GM12878 (cell line): ENCODE data around the gene SULT6B1. TPM values are rescaled to one million over a fixed set of nuclear protein-coding genes. Genes with fewer than 3 reads are reported as not detected.

Source experiments
- ATAC-seq: fragments of 200-7000 bp; cut with Tn5 transposase; 3 replicates; pipeline ENCODE4 v1.9.1; 2020; ENCODE audit warnings: mild to moderate bottlenecking, moderate library complexity
- BruUV-seq: library from RNA; stranded (reverse); fragments of 400-500 nt; replicated peaks from 2 replicates; lab custom pipeline; 2021; lab: Mats Ljungman, UMichigan
- CTCF ChIA-PET: fragments of 300-600 bp; sonication (Branson Sonifier 250); formaldehyde crosslinking; extraction: SDS; loops from one replicate; lab custom pipeline; 2021; ENCODE audit warnings: inconsistent platforms; lab: Yijun Ruan, JAX
- POLR2A ChIA-PET: fragments of 350-600 bp; formaldehyde crosslinking; extraction: SDS; loops from one replicate; lab custom pipeline; 2021; ENCODE audit warnings: inconsistent platforms; lab: Charles Lee
- RAD21 ChIA-PET: fragments of 300-600 bp; sonication (Branson Sonifier 250); formaldehyde crosslinking; loops from one replicate; lab custom pipeline; 2023; ENCODE audit warnings: antibody characterized with exemption; ENCODE audit not compliant: unreplicated experiment; lab: Charles Lee
- SMC1A ChIA-PET: fragments of 300-600 bp; sonication (Branson Sonifier 250); formaldehyde crosslinking; loops from one replicate; lab custom pipeline; 2023; ENCODE audit not compliant: unreplicated experiment, uncharacterized antibody; lab: Charles Lee
- DNase-seq: peaks from one replicate; pipeline ENCODE4 v3.0.0-alpha.2; 2011; ENCODE audit warnings: low read depth, low spot score
- FAIRE-seq: peaks from 3 replicates; lab custom pipeline; 2011; peaks lifted over from hg19 to GRCh38; lab: Jason Lieb, UNC
- H2AFZ ChIP-seq: 2 replicates; pipeline ENCODE4 v1.6.0; 2011; ENCODE audit warnings: low read depth, low read length, control low read depth; ENCODE audit not compliant: control insufficient read depth
- H3K27ac ChIP-seq: 2 replicates; pipeline ENCODE4 v1.5.1; 2011; ENCODE audit warnings: control low read depth; ENCODE audit not compliant: control insufficient read depth, insufficient read depth
- H3K27me3 ChIP-seq, 2 experiments: replicated peaks in 1 of 2; 2 replicates each; pipeline versions ENCODE4 v1.6.0 to v1.6.1; 2011; ENCODE audit warnings: low read length in 1 of 2; ENCODE audit not compliant: control insufficient read depth in 2 of 2, insufficient read depth in 2 of 2
- H3K36me3 ChIP-seq, 2 experiments: 2 replicates each; pipeline ENCODE4 v1.5.1; 2011; ENCODE audit warnings: low read length in 1 of 2; ENCODE audit not compliant: control insufficient read depth in 2 of 2, insufficient read depth in 2 of 2
- H3K4me1 ChIP-seq: 2 replicates; pipeline ENCODE4 v1.6.1; 2011; ENCODE audit warnings: mild to moderate bottlenecking, low read length, moderate library complexity, mixed read lengths; ENCODE audit not compliant: control insufficient read depth, insufficient read depth
- H3K4me2 ChIP-seq: 2 replicates; pipeline ENCODE4 v1.6.0; 2011; ENCODE audit warnings: control low read depth; ENCODE audit not compliant: control insufficient read depth, insufficient read depth
- H3K4me3 ChIP-seq: fragments of 200-600 bp; sonication (generic); 2 replicates; pipeline ENCODE4 v1.5.1; 2016
- H3K79me2 ChIP-seq: 2 replicates; pipeline ENCODE4 v1.6.0; 2011; ENCODE audit warnings: low read length; ENCODE audit not compliant: control insufficient read depth, insufficient read depth
- H3K9ac ChIP-seq: 2 replicates; pipeline ENCODE4 v1.8.0; 2011; ENCODE audit warnings: low read length, control low read depth, mixed read lengths; ENCODE audit not compliant: control insufficient read depth, insufficient read depth
- H3K9me3 ChIP-seq: replicated peaks from 3 replicates; pipeline ENCODE4 v1.5.1; 2011; ENCODE audit warnings: mild to moderate bottlenecking, low read length; ENCODE audit not compliant: control insufficient read depth, insufficient read depth
- H4K20me1 ChIP-seq: 2 replicates; pipeline ENCODE4 v1.6.0; 2011; ENCODE audit not compliant: control insufficient read depth, insufficient read depth
- GABPA ChIP-seq: IDR thresholded peaks from 2 replicates; pipeline ENCODE4 v1.6.1; 2014; ENCODE audit warnings: antibody characterized with exemption, low read depth, mild to moderate bottlenecking, inconsistent platforms
- HDAC6 ChIP-seq: fragments of 200-600 bp; sonication (generic); IDR thresholded peaks from one replicate; pipeline ENCODE4 v1.8.0; 2017; ENCODE audit warnings: antibody characterized with exemption; ENCODE audit not compliant: unreplicated experiment
- JUND ChIP-seq: IDR thresholded peaks from 2 replicates; pipeline ENCODE4 v1.6.1; 2012; ENCODE audit warnings: low read depth, mild to moderate bottlenecking, low read length, improper control_type of control experiment, moderate library complexity
- NBN ChIP-seq: fragments of 450-650 bp; IDR thresholded peaks from 2 replicates; pipeline ENCODE4 v1.6.1; 2016
- NFIC ChIP-seq: IDR thresholded peaks from 2 replicates; pipeline ENCODE4 v1.6.1; 2012; ENCODE audit warnings: low read depth, mild to moderate bottlenecking, inconsistent platforms, low read length, moderate library complexity
- NKRF ChIP-seq: fragments of 450-650 bp; conservative IDR thresholded peaks from 2 replicates; pipeline ENCODE4 v1.6.1; 2017; ENCODE audit warnings: mild to moderate bottlenecking, moderate library complexity
- PAX5 ChIP-seq: IDR thresholded peaks from 2 replicates; pipeline ENCODE4 v1.6.1; 2011; ENCODE audit warnings: low read depth, low read length, borderline replicate concordance
- POLR2AphosphoS5 ChIP-seq: IDR thresholded peaks from 2 replicates; pipeline ENCODE4 v1.6.1; 2011; ENCODE audit warnings: mild to moderate bottlenecking, low read length, inconsistent platforms
- POU2F2 ChIP-seq: IDR thresholded peaks from 3 replicates; pipeline ENCODE4 v1.6.1; 2011; ENCODE audit warnings: low read depth, mild to moderate bottlenecking, low read length, borderline replicate concordance
- SPI1 ChIP-seq: IDR thresholded peaks from 2 replicates; pipeline ENCODE4 v1.6.1; 2011; ENCODE audit warnings: low read depth, mild to moderate bottlenecking, low read length, moderate library complexity, borderline replicate concordance; ENCODE audit not compliant: insufficient read depth
- SUPT20H ChIP-seq: IDR thresholded peaks from 2 replicates; pipeline ENCODE4 v1.6.1; 2011; ENCODE audit warnings: low read depth, mild to moderate bottlenecking, low read length, moderate library complexity, borderline replicate concordance; ENCODE audit not compliant: control insufficient read depth
- ZBTB4 ChIP-seq: fragments of 450-650 bp; formaldehyde crosslinking; IDR thresholded peaks from 2 replicates; pipeline ENCODE4 v1.4.0; 2022; ENCODE audit warnings: mild to moderate bottlenecking, moderate library complexity
- WGBS: methylation state at CpG from one replicate; pipeline ENCODE4 v1.1.6; 2016; ENCODE audit warnings: low lambda C conversion rate; ENCODE audit not compliant: insufficient replicate concordance, insufficient coverage; ENCODE audit errors: missing lambda C conversion rate; 5-methylcytosine and 5-hydroxymethylcytosine counted together
- in situ Hi-C: fragments of 300-500 bp; cut with MboI; formaldehyde crosslinking; loops from 9 replicates; pipeline ENCODE4 v1.14.3; 2018; ENCODE audit warnings: mixed read lengths
- intact Hi-C: fragments of 100-400 bp; cut with micrococcal nuclease; formaldehyde crosslinking; loops from one replicate; pipeline ENCODE4 v1.14.2; 2022; ENCODE audit not compliant: unreplicated experiment
- polyA plus RNA-seq, 11 experiments: library from polyadenylated mRNA; depleted of rRNA in 4 of 11; unstranded in 6 of 11; stranded (reverse) in 5 of 11; fragments of >200 nt; fragmentation: Nextera tagmentation in 4 of 11; fragmentation: Illumina TruSeq in 1 of 11; extraction: Ambion mirVana in 4 of 11; extraction: Trizol in 1 of 11; gene quantifications; 1 replicate in 1 of 11; 2 replicates in 10 of 11; pipeline versions ENCODE4 v1.2.1 to v1.2.3, GENCODE V29; 2011 to 2016; ENCODE audit warnings: inconsistent platforms in 2 of 11, missing spikeins in 2 of 11, low read depth in 1 of 11
- total RNA-seq, 4 experiments: library from RNA; depleted of rRNA in 3 of 4; stranded (reverse); fragments of >200 nt in 3 of 4; fragmentation: Illumina TruSeq in 1 of 4; extraction: Trizol in 1 of 4; gene quantifications; 2 replicates each; pipeline versions ENCODE4 v1.2.1 to v1.2.3, GENCODE V29; 2013 to 2021

SULT6B1 gene
- total and polyA plus RNA-seq, 10 of the 15 experiments (the other 5 are each of a cell fraction or from before 2014, with no cell fraction given): not detected

- Histone ChIP-seq H3K9ac (no peak overlapping the region), H4K20me1 (no peaks in the 10 kb centered on the region), H3K4me2 (no peak overlapping the region; the same call in 1 of the 2 replicates), H3K27ac (no peak overlapping the region), H3K9me3 (no peaks in the 10 kb centered on the region), H3K27me3 (no peaks in the 10 kb centered on the region), H3K36me3 (0 out of 4 replicates have a peak, but pooled peaks cover 0 to 8% of the 10 kb centered on the region in 2 experiments), H2AFZ (no peak overlapping the region), H3K79me2 (peaks cover 75% of the 10 kb centered on the region), H3K4me3 (0 out of 2 replicates have a peak overlapping the region, but pooled peaks have one; percentile 91), H3K4me1 (no peaks in the 10 kb centered on the region)
- FAIRE-seq (no peak), ATAC-seq (no peak), DNase-seq (no peak)
- POLR2A ChIA-PET: no interaction called here
- in situ Hi-C loops (no loop called here), intact Hi-C loops (no loop called here)
- RAD21 ChIA-PET: interaction anchor here (0.7 kb wide), 1 partner anchor 56 kb away, joined by 3 read pairs; no protein-coding TSS in a partner anchor
- SMC1A ChIA-PET: interaction anchor here (1.1 to 1.4 kb wide), 2 partner anchors 93 to 647 kb away, joined by 3 read pairs; no protein-coding TSS in a partner anchor
- TF ChIP-seq SPI1 (peak; percentile 58; the same call in 1 of the 2 replicates), NBN (no peak)
- CTCF ChIA-PET: interaction anchor here (0.6 to 1.5 kb wide), 3 partner anchors 603 to 1036 kb away, joined by 3 to 4 read pairs (median 3); no protein-coding TSS in a partner anchor
- no TSS peak for BruUV-seq
- 77% methylated on average over 3 of the region's 3 CpGs for WGBS
Observed at GRCh38 chr2:37228788-37229187, 40.3 kb upstream of the SULT6B1 start.

- ChIA-PET POLR2A (no interaction called here), CTCF (interaction anchor here (1.2 to 1.3 kb wide), 2 partner anchors 24 to 58 kb away, joined by 3 read pairs; no protein-coding TSS in a partner anchor), SMC1A (no interaction called here), RAD21 (no interaction called here)
- Histone ChIP-seq H3K9me3 (no peaks in the 10 kb centered on the region), H3K27ac (no peak overlapping the region), H3K27me3 (no peaks in the 10 kb centered on the region), H3K9ac (no peak overlapping the region), H2AFZ (no peak overlapping the region), H3K79me2 (peaks cover 63% of the 10 kb centered on the region), H3K4me1 (no peaks in the 10 kb centered on the region; the same call in 1 of the 2 replicates), H3K4me2 (no peak overlapping the region), H3K4me3 (peak overlapping the region; percentile 43; the same call in 1 of the 2 replicates), H4K20me1 (no peaks in the 10 kb centered on the region), H3K36me3 (peaks cover 0 to 9% of the 10 kb centered on the region in 2 experiments; a peak in 1 of 4 replicates)
- FAIRE-seq: no peak
- intact Hi-C loops (no loop called here), in situ Hi-C loops (no loop called here)
- ATAC-seq: no peak
- WGBS: 96% methylated on average over 4 of the region's 4 CpGs
- no TSS peak for BruUV-seq
- no peak for DNase-seq
- TF ChIP-seq HDAC6 (no peak), SUPT20H (no peak), POLR2AphosphoS5 (no peak), NFIC (no peak), POU2F2 (no peak), NKRF (no peak), ZBTB4 (CRISPR knock-in tag) (no peak), JUND (no peak), PAX5 (no peak), GABPA (no peak)
Observed at GRCh38 chr2:37226863-37227262, 38.4 kb upstream of the SULT6B1 start.
